ENCODE results near the gene KDELR1.

DNA sequence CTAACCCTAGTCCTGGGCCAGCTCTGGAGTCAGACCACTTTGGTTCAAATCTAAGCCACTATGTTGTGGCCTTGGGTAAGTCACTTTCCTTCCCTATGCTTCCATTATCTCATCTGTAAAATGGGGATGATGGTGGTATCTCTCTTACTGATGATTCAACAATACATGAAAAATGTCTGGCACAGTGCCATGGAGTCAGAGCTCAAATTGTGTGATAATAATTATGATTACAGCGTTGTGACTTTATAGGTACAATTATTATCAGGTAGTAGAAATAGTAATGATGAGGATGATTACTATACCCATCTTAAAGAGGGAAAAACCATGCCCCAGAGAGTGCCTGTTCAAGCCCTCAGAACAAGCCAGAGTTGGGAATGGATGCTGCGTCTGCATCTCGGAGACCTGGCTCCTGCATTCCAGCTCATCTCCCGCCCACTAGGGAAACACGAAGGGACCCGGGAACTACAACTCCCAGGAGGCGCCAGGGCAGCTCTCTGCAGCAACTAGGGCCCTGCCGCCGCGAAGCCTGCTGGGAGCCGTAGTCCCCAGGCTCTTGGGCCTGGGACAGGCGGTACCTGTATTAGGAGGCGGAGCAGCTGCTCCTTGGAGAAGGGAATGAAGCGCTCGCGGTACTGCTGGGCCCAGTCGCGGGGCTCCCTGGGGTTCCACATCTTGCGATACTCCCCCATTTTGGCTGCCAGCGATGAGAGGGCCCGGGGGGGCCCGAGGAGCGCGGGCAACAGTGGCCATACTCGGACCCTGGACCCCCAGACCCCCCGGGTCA is 28.4 kb downstream of the KDELR1 start:
- TF ChIP-seq, protein P1, sequence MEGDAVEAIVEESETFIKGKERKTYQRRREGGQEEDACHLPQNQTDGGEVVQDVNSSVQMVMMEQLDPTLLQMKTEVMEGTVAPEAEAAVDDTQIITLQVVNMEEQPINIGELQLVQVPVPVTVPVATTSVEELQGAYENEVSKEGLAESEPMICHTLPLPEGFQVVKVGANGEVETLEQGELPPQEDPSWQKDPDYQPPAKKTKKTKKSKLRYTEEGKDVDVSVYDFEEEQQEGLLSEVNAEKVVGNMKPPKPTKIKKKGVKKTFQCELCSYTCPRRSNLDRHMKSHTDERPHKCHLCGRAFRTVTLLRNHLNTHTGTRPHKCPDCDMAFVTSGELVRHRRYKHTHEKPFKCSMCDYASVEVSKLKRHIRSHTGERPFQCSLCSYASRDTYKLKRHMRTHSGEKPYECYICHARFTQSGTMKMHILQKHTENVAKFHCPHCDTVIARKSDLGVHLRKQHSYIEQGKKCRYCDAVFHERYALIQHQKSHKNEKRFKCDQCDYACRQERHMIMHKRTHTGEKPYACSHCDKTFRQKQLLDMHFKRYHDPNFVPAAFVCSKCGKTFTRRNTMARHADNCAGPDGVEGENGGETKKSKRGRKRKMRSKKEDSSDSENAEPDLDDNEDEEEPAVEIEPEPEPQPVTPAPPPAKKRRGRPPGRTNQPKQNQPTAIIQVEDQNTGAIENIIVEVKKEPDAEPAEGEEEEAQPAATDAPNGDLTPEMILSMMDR (IDR thresholded peaks at IDR 0.05), result peak in 1 of 4 experiments; percentile 11
- TF ChIP-seq POLR2A (IDR thresholded peaks at IDR 0.05), result peak in 1 of 2 donors; percentile 44
